SW480 (cell line): ENCODE results near the gene ZSCAN30.
A peak's percentile ranks its signal among the peaks of the same experiment; 100 is the strongest.

Source experiments
- DNase-seq: peaks from one replicate; pipeline ENCODE4 v3.0.0-alpha.2; 2016; ENCODE audit warnings: low spot score

Gene ZSCAN30

DNA sequence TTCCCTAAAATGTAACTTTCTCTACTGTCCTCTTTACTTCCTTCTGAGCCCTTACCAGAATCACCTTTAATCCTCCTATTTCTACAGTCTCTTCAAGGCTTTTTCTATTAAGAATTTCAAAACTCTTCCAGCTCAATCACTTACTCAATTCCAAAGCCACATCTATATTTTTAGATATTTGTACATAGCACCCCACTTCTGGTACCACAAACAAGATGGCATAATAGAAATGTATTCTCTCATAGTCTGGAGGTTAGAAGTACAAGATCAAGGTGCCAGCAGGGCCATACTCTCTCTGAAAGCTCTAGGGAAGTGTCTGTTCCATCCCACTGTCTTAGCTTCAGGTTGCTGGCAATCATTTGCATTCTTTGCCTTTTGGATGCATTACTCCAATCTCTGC lies 11.1 kb downstream of the ZSCAN30 start:
- no peak for DNase-seq

DNA sequence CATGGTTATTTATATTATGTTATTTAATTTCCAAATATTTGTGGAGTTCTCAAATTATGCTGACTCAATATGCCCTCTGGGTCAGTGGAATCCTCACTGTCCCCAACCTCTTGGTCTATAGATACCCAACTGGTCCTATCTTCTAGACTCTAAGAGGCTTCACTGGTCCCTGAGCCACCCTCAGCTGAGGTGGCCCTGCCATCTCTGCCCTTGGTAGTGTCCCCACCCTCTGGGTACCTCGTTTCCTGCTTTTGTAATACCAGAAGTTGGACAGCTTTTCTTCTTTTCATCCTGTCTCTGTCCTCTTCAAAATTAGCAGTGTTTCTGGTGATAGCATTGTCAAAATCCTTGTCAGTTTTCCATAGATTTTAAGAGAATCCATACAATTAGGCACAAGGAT lies 11.9 kb downstream of the ZSCAN30 start:
- no peak for DNase-seq

DNA sequence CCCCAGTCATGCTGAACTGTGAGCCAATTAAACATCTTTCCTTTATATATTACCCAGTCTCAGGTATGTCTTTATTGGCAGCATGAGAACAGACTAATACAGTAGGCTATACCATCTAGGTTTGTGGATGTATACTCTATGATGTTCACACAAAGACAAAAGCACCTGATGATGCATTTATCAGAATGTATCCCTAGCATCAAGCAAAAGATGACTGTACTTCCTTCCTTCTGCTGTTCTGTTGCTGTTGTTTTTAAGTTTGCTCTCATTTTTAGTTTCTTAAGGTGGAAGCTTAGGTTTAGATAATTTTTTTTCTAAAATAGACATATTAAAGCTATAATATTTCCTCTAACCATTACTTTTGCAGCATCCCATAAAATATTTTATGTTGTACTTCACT lies 12.4 kb downstream of the ZSCAN30 start:
- DNase-seq, result no peak

DNA sequence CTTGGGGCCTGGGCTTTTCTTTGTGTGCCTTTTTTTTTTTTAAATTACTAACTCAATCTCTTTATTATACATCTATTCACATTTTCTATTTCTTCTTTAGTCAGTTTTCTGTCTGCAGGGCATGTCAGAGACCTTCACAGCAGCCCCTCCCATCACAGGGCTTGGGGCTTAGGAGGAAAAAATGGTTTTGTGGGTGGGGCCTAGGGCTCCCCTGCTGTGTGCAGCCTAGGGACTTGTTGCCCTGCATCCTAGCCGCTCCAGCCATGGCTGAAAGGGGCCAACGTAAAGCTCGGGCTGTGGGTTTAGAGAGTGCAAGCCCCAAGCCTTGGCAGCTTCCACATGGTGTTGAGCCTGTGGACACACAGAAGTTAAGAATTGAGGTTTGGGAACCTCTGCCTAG lies 13.8 kb downstream of the ZSCAN30 start:
- no peak for DNase-seq

DNA sequence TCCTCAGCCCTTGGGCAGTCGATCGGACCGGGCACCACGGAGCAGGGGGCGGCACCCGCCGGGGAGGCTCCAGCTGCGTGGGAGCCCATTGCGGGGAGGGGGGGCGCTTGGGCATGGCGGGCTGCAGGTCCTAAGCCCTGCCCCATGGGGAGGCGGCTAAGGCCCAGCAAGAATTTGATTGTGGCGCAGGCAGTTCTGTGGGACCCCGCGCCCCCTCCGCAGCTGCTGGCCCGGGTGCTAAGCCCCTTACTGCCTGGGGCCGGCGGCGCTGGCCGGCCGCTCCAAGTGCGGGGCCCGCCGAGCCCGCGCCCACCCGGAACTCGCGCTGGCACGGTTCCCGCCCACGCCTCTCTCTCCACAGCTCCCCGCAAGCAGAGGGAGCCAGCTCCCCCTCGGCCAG lies 18.4 kb downstream of the ZSCAN30 start:
- DNase-seq, result no peak

DNA sequence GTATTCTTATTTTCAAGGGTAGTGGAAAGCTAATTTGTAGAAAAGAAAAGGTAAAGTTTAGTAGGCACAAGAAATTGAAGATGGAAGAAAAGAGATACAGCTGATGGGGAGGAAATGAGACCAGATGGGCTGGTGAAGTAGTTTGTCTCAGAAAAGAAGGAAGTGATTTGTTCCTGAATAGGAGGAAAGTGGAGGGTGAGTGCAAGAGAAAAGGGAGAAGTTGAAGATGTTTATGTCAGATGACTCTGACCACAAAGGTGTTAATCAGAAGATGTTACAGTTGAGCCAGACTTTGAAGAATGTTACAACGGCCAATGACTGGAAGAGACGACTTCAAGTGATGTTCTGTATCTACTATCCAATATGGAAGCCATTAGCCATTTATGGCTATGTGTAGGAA lies 21.2 kb downstream of the ZSCAN30 start:
- no peak for DNase-seq

DNA sequence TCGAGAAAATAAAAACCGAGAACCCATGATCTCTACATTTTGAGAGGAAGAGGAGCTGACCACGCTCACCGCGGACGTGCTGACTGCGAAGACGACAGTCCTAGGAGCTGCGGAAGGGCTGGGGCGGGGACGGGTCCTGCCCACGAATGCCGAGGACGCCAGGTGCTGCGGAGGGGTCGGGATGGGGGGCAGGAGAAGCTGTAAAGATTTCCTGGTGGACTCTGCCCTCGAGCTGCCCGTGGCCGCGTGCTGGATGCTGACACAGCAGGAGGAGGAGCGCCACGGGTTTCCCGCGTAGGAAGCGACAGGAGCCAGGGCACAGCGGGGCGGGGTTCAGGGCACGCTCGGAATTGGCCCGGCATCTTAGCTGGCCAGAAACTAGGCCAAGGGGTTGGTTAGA lies 22.2 kb downstream of the ZSCAN30 start:
- DNase-seq, result no peak

DNA sequence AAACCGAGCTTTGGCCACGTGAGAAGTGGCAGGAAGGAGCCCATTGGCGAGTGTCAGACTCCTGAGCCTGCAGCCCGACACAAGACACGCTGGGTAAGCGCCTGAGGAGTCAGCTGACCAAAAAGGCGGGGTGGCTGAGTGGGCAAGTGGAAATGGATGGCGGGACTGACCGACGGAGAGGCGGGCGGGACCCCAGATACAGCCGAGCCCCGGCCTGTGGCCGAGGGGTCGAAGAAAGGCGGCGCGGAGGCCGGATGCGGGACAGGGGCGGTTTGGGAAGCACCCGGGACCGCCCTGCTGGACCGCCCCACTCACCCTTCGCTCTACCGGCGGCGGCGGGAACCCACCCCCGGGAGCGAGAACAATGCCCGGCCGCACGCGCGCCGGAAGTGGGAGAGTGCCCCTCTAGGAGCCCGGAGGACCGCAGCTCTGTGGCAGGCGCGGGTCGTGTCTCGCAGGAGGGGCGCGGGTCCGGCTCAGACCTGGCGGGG lies 22.8 kb downstream of the ZSCAN30 start:
- DNase-seq, result no peak

DNA sequence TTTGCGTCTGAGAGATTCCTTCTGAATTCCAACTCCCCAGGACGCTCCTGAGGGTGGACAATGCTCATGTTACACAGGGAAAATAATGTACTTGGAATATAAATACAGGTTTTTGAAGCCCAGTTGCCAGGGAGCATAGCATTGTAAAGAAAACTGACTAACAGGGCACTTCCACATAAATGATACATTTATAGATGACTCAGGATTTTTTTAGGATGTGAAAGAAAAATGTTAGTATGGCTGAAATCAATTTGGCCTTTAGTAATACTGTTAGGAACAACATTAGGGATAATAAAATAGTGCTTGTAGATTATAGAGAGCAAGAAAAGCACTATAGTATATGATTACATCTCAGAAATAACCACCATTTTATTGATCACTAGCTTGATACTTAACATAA lies 25.6 kb downstream of the ZSCAN30 start:
- DNase-seq, result no peak

DNA sequence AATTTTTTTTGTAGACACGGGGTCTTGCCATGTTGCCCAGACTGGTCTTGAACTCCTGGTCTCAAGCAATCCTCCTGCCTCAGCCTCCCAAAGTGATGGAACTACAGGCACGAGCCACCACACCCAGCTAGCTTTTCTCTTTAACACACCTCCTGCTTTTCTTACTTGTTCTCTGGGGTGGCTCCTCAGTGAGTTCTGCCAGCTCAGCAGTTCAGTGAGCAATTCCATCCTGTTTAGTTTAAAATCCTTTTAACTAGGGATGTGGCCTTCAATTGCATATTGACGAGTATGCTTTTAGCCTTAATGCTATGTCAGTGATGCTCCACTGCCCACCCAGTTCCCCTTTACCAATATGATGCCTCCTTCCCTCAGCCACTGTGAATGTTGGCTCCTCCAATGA lies 33.1 kb downstream of the ZSCAN30 start:
- DNase-seq, result no peak

DNA sequence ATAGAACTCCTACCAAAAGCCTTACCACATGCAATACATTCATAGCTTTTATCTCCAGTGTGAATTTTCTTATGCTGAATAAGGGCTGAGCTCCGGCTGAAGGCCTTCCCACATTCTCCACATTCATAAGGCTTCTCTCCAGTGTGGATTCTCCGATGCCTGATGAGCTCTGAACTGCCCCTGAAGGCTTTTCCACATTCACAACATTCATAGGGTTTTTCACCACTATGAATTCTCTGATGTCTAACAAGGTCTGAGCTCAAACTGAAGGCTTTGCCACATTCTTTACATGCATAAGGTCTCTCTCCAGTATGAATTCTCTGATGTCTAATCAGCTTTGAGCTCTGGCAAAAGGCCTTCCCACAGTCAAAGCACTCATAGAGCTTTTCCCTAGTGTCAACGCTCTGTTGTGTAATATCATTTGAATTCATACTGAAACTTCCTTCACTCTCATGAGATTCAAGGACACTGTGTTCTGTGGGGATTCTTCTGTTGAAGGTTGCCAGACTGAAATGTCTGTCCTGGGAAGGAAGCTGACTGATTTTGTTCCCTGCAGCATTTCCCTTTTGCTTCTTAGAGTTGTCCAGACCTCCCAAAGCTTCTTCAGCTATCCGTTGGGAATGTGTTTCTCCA lies 36.3 kb downstream of the ZSCAN30 start:
- no peak for DNase-seq

DNA sequence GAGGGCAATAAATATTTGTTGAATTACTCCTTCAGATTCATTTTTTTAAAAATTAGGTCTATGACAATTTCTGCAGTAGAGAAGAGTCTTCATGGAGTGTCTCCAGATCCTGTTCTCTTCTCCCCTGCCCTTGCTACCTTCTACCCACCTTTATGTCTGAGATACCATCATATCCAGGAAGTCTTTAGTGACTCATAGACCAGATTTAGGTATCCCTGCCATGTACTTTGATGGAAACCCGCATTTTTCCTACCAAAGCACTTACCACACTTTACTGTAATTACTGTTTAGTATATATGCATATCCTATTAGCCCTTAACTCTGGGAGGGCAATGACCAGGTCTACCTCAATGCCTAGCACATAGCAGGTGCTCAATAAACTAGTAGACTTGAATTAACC lies 37.6 kb downstream of the ZSCAN30 start:
- DNase-seq, result no peak

DNA sequence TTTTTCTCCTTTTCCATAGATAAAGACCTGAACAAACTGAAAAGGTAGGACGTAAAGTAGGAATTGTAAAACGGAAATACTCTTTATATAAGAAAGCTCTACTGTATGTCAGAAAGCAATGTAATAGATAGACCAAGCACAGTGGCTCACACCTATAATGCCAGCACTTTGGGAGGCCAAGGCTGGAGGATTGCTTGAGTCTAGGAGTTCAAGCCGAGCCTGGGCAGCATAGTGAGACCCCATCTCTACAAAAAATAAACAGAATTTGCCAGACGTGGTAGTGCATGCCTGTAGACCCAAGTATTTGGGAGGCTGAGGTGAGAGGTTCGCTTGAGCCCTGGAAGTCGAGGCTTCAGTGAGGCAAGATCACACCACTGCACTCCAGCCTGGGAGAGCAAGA lies 41.6 kb downstream of the ZSCAN30 start:
- no peak for DNase-seq

DNA sequence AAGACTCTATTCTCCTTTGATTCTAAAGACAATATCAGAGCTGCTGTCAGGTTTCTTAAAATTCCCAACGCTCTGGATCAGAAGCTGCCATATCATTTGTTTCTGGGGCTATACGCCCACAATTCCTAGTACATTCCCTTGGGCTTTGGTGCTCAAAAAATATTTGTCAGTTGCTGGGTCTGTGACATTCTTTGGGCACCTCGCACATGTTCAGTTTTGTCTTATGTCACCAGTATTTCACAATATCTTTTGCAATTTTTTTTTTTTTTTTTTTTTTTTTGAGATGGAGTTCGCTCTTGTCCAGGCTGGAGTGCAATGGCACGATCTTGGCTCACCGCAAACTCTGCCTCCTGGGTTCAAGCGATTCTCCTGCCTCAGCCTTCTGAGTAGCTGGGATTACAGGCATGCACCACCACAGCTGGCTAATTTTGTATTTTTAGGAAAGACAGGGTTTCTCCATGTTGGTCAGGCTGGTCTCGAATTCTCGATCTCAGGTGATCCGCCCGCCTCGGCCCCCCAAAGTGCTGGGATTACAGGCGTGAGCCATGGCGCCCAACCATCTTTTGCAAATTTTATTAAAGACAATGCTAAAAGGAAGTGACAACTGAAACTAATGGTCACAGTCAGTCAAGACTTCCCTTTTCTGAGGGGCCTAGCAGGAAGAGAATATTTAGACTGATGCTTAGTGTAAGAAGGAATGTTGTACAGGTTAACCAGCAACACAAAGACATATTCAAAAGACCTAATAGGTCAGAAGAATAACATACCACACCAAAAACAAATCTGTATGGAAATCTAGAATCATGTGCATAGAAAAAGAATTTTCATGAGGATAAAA lies 42.4 kb downstream of the ZSCAN30 start:
- no peak for DNase-seq

DNA sequence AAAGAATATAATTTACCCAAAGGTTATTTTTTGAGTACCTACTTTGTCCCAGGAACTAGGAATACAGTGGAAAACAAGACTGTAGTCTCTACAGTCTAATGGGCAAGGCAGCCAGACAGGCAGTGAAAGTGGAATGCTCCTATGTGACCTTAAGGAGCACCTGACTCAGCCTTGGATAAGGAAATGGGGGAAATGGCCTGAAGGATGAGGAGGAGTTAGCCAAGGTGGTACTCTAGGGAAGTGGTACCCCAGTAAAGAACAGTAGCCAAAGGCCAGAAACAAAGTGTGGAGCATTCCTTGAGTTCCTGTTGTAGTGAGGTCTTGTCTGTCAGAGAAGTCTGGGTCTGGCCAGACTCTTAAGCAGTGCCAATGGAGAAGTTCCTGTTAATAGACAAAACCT lies 43.2 kb downstream of the ZSCAN30 start:
- DNase-seq, result no peak

DNA sequence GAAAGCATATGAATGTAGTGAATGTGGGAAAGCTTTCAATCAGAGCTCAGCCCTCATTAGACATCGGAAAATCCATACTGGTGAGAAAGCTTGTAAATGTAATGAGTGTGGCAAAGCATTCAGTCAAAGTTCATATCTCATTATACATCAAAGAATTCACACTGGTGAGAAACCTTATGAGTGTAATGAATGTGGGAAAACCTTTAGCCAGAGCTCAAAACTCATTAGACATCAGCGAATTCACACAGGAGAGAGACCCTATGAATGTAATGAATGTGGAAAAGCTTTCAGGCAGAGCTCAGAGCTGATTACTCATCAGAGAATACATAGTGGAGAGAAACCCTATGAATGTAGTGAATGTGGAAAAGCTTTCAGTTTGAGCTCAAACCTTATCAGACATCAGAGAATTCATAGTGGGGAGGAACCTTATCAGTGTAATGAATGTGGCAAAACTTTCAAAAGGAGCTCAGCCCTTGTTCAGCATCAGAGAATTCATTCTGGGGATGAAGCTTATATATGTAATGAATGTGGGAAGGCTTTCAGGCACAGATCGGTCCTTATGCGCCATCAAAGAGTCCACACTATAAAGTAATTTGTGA lies 44.2 kb downstream of the ZSCAN30 start:
- DNase-seq, result no peak

DNA sequence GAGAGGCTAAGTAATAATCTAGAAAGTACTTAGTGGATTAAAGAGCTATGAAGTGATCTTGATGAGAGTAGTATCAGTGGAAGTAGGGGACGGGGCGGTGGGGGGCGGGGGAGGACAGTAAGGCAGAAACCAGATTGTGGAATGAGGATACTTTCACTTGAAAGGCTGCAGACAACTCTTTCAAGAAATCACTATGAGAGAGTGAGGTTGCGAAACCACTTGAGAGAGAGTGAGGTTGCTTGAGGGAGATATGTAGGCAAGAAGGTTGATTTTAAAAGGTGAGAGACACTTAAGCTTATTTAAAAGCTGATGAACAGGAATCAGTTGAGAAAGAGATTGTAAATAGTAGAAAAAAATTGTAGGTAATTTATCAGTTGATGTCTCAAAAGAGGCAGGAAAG lies 45.4 kb downstream of the ZSCAN30 start:
- no peak for DNase-seq

DNA sequence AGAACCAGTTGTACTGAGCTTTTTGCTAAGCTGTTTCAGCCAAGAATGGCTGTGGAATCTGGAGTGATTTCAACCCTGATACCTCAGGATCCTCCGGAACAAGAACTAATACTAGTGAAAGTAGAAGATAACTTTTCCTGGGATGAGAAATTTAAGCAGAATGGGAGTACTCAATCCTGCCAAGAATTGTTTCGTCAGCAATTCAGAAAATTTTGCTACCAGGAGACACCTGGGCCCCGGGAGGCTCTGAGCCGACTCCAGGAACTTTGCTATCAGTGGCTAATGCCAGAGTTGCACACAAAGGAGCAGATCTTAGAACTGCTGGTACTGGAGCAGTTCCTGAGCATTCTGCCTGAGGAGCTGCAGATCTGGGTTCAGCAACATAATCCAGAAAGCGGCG lies 47.6 kb downstream of the ZSCAN30 start:
- no peak for DNase-seq

DNA sequence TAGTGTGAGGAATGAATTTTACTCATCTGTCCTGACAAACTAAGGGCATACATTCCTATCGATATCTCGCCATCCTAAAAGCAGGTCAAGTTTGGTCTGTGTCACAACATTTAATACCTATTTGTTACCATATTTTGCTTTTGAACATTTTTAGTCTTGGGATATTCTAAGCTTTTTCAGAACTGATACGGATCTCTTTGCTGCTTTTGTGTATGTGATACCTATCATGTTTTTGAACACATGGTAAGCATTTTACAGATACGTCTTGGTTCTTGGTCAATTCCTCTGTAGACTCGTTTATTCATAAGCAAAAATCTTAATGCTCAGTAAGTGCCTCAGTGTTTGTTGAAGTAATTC lies 48.6 kb downstream of the ZSCAN30 start:
- DNase-seq, result no peak

DNA sequence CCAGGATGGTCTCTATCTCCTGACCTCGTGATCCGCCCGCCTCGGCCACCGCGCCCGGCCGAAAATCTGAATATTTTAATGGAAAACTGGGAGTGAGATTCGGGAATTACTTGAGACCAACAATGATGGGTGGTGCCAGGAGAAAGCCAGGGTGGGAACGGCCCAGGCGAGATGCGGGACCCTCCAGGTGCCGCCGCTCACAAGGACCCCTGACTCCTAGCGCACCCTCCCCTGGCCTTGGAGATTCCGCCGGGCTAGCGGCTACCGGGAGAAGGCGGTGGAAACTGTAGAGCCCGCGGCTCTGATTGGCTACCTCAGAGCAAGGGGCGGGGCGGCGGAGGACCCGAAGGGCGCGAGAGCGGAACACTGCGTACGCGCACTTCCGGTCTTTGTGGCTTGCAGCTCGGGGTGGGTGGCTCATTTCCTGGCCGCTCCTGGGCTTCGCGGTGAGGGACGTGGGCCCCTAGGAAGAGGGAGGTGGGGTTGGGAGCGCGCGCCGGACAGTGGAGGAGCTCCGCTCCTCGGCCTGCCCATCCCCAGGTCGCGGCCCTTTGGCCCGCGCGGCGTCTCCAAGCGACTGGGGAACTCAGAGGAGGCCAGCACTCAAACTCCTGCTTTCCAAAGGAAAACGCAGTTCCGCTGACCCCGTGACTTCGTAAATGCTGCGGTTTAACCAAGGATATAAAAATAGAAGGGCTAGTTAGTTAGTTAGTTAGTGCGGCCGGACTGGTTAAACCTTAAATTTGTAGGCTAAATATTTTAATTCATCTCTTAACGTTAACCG lies 49.2 kb downstream of the ZSCAN30 start, which contains the start of gene ZNF397:
Gene ZNF397, plus strand, starts transcription at position 371 of the 784 bp plus-strand sequence. CDS start 1,437 bp downstream, outside the sequence.
- DNase-seq, result peak; percentile 85

DNA sequence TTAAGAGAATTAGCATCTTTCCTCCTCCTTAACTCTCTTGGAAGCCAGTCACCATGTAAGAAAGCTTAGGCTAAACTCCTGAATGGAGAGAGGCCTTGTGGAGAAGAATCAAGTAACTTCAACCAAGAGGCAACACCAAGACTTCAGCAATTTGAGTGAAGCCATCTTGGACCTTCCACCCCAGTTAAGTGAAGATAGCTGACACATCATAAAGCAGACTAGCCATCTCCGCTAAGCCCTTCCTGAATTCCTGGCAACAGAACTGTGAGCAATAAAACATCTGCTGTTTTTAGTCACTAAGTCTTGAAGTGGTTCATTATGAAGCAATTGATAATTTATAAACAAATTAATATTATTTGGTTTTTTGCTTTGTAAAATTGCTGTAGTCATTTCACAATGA lies 50.7 kb downstream of the ZSCAN30 start:
- DNase-seq, result no peak

DNA sequence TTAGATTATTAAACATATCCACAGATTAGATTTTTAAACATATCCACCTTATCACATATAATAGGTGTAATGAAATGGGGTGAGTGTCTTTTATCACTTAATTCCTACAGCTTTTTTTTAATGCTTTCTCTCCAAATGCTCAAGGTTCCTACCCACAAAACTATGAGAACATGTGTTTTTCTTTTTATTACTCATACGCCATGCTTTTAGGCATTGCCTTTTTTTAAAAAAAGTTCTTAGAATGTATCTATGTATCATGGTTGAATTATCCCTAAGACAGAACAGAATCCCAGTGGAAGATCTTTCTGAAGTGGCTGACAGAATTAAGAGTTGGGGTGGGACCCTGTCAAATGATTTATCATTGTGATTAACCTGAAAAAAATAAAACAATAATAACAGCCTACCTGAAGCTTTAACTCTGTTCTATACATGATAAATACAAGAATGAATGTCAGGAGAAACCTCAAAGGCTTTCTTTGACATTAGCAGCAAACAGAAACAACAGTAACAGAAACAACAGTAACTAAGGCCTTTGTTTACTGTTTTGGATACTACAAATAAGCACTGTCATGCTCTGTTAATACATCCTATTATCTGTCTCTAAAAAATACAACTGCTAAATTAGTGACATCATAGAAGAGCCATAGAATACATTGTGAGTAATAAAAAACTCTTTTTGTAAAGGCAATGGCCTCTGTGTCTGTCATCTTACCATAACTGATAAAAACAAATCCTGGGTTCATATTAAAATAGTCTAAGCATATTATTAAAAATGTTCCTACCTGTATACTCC lies 53.3 kb downstream of the ZSCAN30 start:
- no peak for DNase-seq
